ENCODE results near the gene ALOX5.
A peak's percentile ranks its signal among the peaks of the same experiment; 100 is the strongest.

Gene ALOX5

GRCh38 chr10:45443101-45444009 lies 69.3 kb downstream of the ALOX5 start:
- no peak for DNase-seq (ENCODE audit: low read depth)

GRCh38 chr10:45444022-45444421 lies 70.0 kb downstream of the ALOX5 start:
- DNase-seq (ENCODE audit: low read depth), result no peak

- no peak for DNase-seq (ENCODE audit: low read depth)
Observed at GRCh38 chr10:45444976-45445898, 71.2 kb downstream of the ALOX5 start.

- no peak for DNase-seq (ENCODE audit: low read depth)
Observed at GRCh38 chr10:45446858-45447257, 72.8 kb downstream of the ALOX5 start.

GRCh38 chr10:45447416-45447815 lies 73.4 kb downstream of the ALOX5 start:
- no peak for DNase-seq (ENCODE audit: low read depth)

- no peak for DNase-seq (ENCODE audit: low read depth)
Observed at GRCh38 chr10:45450866-45451265, 76.8 kb downstream of the ALOX5 start.

GRCh38 chr10:45451407-45451806 lies 77.4 kb downstream of the ALOX5 start:
- DNase-seq (ENCODE audit: low read depth), result no peak

GRCh38 chr10:45452268-45452667 lies 78.3 kb downstream of the ALOX5 start:
- DNase-seq (ENCODE audit: low read depth), result no peak

- no peak for DNase-seq (ENCODE audit: low read depth)
Observed at GRCh38 chr10:45452743-45453452, 78.9 kb downstream of the ALOX5 start.

GRCh38 chr10:45453639-45454255 lies 79.7 kb downstream of the ALOX5 start:
- DNase-seq (ENCODE audit: low read depth), result no peak

GRCh38 chr10:45454262-45454661 lies 80.2 kb downstream of the ALOX5 start:
- DNase-seq (ENCODE audit: low read depth), result no peak

GRCh38 chr10:45454859-45455258 lies 80.8 kb downstream of the ALOX5 start:
- no peak for DNase-seq (ENCODE audit: low read depth)

GRCh38 chr10:45456233-45456632 lies 82.2 kb downstream of the ALOX5 start:
- no peak for DNase-seq (ENCODE audit: low read depth)

- no peak for DNase-seq (ENCODE audit: low read depth)
Observed at GRCh38 chr10:45456822-45457221, 82.8 kb downstream of the ALOX5 start.

GRCh38 chr10:45457487-45457886 lies 83.5 kb downstream of the ALOX5 start:
- DNase-seq (ENCODE audit: low read depth), result no peak

- no peak for DNase-seq (ENCODE audit: low read depth)
Observed at GRCh38 chr10:45460235-45460878, 86.3 kb downstream of the ALOX5 start.

GRCh38 chr10:45461034-45461433 lies 87.0 kb downstream of the ALOX5 start:
- no peak for DNase-seq (ENCODE audit: low read depth)

- no peak for DNase-seq (ENCODE audit: low read depth)
Observed at GRCh38 chr10:45463244-45464116, 89.5 kb downstream of the ALOX5 start.

- peak; percentile 9 for DNase-seq (ENCODE audit: low read depth)
Observed at GRCh38 chr10:45464958-45465567, 91.0 kb downstream of the ALOX5 start.

- DNase-seq (ENCODE audit: low read depth), result no peak
Observed at GRCh38 chr10:45466784-45467183, 92.8 kb downstream of the ALOX5 start.
